ENCODE measurements around the gene PPP1R2B.
"Not testable (repeated sequence)": the region's sequence is repeated elsewhere in the genome, so short reads cannot be mapped to it uniquely, and the experiment has no call there.

The PPP1R2B gene

DNA sequence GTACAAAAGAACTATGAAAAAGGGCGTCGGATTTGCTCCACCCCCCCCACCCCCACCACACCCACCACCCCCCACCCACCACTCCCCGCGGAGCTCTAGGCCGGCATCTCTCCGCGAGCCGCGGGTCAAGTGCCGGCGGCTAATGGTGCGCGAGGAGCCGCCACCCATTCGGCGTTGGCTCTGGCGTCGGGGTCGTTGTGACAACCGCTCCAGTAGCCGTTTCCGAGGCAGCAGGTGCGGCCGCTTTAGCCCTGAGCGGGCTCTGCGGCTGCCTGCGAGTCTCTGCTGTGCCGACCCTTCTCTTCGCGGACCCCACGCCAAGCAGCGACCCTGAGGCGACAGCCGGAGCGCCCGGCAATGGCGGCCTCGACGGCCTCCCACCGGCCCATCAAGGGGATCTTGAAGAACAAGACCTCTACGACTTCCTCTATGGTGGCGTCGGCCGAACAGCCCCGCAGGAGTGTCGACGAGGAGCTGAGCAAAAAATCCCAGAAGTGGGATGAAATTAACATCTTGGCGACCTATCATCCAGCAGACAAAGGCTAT is at the start of gene PPP1R2B:
TSS of gene PPP1R2B (plus strand) at position 90 of the 546 bp plus-strand sequence. CDS start at position 358, 268 bp downstream.
- DNase-seq = no peak

DNA sequence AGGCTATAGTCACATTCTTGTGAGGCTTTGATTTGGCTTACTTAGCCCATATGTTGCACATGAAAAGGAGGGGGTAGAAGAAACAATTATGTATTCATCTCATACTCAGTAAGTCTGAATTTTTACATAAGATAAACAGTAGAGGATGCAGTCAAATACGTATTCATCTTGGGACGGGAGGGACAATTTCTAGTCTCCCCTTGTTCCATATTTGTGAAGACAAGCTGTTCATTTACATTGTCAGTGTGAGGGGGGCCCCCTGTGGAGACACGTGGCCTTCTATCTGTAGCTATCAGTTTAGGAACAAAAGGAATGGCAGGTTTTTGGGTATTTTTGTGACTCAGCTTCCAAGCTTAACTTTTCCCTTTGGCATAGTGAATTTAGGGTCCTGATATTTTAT is 49.2 kb upstream of the PPP1R2B start:
- no peak for DNase-seq

DNA sequence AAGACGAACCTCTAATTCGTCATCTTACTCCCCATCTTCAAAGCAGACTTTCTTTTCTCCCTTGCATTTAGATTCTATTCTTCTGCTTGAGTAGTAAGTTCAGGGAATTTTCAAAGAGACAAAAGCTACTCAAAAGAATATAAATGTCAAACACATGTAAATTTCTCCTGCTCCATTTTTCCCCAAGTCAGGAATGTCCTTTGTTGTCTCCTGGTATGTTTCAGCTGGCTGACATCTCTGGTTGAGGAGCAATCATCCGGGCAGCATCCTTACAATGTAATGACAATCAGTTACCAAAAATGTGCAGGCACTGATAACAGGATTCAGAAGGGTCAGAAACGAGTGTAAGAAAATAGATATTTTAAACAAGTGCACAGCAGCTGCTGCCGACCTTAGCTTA is 47.6 kb upstream of the PPP1R2B start:
- no peak for DNase-seq

DNA sequence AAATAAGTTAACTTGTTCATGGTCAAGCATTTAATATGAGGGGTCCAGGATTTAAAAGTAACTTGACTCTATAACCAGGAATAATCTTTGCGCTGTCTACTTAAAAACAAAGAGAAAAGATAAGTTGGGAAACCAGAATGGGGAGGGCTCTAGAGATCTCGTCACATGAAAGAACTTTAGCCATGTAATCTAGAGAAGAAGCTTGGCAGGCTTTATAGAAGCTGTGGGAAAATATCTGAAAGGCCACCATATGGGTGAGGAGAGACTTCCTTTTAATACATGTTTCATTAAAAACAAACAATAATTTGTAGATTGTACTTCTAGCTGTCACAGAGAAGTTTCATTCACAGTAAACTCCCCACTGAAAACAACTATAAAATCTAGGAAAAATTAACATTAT is 46.7 kb upstream of the PPP1R2B start:
- no peak for DNase-seq

DNA sequence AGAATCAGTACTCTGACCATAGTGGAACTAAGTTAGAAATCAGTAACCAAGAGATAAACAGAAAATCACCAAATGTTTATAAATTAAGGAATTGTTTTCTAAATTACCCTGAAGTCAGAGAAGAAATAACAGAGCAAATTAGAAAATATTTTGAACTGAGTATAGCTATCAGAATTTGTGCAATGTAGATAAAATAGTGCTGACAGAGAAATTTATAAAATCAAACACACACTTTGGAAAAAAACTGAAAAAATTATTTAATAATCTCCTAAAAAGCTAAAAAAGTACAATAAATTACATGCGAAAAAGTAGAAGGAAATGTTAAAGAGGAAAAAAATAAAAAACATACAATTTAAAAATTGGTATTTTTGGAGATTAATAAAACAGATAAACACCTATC is 37.1 kb upstream of the PPP1R2B start:
- DNase-seq = no peak

DNA sequence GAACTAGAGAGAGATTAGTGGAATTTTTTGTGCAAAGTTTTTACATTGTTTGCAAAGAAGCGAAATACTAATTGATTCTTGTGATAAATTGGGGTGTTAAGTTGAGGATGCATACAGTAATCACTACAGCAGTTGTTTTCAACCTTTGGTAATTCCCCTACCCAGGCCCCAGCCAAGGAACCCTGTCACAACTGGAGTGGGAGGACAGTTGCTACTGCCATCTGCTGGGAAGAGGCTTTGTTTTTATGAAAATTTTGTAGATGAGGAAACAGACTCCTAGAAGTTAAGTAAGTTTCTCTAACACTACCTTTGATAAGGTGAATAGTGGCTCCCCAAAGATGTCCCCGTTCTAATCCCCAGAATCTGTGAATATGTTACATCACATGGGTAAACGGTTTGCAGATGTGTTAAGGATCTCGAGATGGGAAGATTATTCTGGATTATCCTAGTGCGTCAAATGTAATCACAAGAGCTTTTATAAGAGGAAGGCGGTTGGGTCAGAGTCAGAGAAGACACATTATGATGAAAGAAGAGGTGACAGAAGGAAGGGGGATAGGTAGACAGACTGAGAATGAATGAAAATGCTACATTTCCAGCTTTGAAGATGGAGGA is 34.0 kb upstream of the PPP1R2B start:
- no peak for DNase-seq

DNA sequence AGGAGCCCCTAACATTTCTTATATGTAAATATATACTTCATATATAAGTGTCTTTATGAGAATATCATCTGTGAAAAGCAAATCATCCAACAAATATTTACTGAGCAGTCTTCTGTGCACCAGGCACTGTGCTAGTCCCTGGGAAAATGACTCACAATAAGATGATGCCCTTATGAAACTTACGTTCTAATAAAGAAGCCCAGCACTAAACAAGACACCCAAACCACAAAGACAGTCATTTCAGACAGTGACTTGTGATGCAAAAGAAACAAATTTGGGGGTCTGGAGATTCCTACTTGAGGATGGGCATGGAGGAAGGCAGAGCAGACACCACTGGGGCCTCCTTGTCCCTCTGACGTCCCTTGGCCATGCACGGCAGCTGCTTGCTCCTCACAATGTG is 30.6 kb upstream of the PPP1R2B start:
- DNase-seq = no peak

DNA sequence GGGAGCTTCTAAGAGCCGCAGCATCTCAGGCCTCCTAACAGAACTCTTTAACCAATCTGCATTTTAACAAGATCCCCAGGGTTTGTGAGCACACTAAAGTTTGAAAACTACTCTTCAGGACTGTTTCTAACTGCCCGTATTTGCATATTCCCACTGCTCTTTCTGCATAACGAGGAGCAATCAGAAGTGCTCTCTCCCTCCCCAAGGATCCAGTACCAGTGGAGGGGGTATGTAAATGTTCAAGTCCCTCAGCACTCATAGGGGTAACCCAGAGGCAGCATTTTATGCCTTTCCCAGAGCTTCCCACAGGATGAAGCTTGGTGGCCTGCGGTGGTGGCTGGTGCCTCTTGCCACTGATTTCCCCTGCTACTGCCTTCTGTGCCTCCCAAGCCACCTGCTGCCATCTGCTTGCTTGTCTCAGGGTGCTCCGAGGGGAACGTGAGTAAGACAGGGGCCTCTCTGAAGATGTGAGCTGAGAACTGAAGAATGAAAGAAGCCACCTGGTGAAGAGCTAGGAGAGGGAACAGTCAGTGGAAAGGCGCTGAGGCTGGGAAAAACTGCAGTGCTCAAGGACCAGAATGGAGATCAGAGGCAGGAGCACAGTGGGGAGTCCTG is 30.0 kb upstream of the PPP1R2B start:
- DNase-seq = no peak

DNA sequence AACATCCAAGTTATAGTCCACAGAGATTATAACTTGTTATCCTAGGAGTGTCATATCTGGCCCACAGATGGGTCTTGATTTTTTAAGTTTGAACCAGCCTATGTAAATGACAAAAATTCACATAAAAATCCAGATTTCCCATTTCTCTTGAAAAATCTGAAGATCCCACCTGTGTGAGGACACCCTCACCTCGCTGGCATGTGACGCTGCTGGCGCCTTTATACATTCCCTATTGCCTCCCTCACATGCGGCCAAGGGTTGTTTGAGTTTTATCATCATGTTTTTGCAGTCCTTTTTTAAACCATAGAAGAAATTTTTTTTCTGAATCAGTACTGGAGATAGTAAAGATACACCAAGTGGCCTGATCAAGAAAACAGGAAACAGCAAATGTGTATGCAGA is 25.9 kb upstream of the PPP1R2B start:
- DNase-seq = no peak

DNA sequence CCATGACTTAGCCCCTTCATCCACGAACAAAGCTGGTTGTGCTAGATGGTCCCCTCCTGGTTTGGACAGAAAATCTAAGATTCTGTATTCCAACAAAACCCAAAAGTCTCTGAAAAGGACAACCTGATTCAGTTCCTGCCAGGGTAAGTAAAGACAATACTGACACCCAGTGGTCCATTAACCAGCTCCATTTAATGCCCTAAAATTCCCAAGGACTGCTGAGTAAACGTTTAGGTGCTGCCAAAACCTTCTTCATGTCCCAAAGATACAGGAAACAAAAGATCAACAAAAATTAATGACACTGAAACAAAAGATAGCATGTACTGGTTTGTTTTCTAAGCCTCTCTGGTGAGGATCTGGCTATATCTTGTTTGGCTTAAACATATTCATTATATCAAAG is 25.3 kb upstream of the PPP1R2B start:
- DNase-seq = no peak

DNA sequence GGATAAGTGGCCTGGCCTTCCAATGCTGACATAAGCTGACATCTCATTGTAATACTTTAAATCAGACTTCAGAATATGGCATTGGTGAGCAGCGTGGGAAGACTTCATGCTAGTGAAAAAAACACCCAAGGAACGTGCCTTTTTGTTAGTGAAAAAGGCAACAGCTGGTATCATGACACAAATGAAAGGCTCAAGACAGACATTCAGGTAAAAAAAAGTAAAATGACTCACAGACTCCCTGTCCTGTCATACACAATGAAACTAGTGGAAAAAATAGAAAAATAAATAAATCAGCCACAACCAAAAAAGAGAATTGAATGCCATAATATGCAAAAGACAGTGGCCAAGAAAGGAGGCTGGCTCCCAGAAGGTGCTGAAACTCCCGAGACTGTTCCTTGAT is 24.4 kb upstream of the PPP1R2B start:
- DNase-seq = no peak

DNA sequence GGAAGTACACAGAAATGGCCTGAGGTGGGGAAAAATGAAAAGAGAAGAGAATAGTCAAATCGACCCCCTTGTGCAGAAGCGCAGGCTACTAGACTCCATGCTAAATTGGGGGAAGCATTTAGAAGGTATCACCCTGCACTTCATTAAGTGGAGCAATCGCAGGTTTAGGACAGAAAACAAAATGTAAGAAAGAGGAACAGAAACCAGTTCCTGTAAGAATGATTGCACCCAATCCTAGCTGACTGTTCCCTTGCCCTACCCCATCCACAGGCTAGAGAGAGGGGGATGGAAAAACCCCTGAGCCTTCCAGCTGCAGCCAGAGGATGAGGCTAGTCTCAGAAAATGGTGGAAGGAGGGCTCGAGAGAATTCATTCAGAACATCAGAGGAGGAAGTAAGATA is 23.9 kb upstream of the PPP1R2B start:
- DNase-seq = no peak

DNA sequence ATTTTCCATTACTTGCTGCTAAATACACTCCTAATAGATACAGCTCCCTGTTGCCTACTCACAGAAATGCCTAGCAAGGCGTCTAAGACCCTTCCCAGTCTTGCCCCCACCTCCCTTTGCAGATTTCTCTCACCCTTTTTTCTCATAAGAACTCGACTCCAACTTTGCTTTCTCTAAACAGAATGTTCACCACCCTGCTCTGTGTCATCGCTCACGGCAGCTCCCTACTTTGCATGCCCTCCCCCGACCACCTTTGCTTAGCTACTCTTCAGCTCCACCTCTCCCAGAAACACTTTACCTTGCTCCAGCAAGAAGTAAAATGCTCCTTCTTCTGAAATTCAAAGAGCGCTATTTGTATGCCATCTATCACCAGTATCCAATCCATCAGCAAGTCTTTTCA is 15.2 kb upstream of the PPP1R2B start:
- DNase-seq = no peak

DNA sequence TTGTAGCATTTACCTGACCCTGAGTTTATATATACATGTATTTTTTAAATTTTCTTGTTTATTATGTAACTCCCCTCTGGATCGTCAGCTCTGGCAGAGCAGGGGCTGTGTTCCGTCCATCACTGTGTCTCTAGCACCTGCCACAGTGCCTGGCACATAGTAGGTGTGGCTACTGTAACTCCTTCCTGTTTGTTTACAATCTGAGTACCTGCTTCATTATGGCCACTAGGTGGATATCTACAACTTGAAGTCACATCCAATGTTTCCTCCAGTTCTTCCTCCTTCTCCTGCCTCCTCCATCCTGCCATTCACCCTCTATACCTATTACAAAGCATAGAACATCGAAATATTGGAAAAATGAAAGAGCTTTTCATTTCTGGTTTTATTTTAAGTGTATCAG is 14.2 kb upstream of the PPP1R2B start:
- DNase-seq = no peak

DNA sequence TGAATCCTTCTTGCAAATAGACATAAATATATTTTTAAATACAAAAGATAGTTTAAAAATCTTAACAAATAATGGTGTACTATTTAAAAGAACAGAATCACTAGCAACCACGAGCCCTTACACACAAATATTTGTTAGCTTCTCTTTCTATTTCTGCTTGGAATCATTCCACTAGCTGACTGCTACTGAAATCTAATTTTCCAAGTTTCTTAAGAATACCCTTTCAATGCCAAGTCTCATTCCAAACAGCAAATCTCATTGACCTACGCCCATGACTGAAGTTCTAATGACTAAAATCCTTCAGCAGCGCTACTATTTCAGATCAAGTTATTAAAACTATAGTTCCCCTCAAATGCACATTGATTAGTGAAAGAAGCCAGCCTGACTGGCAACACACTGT is 13.2 kb upstream of the PPP1R2B start:
- DNase-seq = no peak

DNA sequence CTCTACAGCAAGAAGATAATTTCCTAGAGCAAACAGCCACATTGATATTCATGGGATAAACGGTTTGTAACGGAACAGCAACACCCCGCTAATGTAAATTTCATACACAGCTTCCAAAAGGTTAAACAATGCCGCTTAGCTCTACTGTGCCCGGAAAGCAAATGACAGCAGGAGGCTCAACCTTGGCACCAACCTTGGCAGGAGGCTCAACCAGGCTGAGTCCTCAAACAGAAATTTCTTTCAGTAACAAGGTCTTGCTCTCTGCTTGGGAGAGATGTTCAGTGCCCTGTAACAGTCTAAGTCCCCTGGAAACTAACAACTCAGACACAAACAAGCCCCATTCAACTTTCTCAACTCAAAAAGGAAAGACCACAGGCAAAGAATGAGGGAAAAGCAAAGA is 11.1 kb upstream of the PPP1R2B start:
- no peak for DNase-seq

DNA sequence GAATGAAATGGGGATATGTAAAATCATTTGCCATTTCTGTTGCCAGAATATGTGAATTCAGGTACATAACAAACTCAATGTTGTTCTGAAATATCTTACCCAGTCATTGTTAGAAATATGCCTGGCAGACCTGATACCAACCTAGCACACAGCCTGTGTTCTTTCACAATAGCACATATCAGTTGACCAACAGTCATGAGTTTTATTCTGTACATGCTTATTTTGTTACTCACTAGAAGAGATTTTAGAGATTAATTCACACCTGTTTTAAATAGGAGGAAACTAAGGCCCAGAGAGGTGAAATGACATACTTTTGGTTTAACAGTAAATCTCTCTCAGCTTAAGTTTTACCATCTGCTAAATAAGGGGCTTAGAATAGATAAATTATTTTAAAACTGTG is 8.4 kb upstream of the PPP1R2B start:
- DNase-seq = no peak

DNA sequence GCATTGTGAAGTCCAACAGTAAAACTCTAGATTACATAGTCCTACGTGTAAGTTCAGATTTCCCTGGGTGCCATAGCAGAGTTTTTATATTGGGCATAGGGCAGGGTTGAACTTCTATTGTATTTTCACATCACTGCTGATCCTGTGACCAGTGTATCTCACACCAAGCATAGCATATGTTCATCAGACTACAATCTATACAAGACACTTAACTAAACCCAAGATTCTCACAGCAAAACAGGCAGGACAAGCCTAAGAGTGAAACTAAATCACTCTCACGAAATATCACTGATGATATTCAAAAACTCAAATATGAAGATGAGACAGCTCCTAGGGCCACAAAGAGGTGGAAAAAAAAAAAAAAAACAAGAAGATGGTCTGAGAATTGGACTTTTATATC is 3.2 kb upstream of the PPP1R2B start:
- DNase-seq = no peak

DNA sequence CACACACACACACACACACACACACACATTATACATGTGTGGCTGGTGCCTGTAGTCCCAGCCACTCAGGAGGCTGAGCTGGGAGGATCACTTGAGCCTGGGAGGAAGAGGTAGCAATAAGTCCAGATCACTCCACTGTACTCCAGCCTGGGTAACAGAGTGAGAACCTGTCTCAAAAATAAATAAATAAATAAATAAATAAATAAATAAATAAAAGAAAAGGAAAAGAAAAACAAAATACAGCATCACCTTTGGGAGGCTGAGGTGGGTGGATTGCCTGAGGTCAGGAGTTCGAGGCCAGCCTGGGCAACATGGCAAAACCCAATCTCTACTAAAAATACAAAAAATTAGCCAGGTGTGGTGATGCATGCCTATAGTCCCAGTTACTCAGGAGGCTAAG is 1.6 kb upstream of the PPP1R2B start:
- DNase-seq = not testable (repeated sequence)

DNA sequence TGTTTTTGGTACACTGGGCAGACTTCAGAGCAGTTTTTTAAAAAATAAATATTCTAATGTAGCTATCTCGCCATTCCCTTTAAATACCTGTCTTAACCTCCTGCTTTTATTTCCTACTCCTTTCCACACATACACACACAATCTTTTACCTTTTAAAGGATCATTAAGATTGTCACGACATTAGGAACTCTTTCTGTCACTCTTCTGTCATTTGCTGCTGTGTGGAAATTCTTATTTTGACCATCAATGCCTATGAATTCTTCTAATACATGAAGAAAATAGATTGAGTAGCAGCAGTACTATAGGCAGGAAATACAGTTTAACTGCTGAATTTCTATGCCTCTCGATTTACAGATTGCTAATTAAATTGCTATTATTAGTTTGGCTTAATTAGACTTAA is 1.8 kb downstream of the PPP1R2B start:
- DNase-seq = no peak

DNA sequence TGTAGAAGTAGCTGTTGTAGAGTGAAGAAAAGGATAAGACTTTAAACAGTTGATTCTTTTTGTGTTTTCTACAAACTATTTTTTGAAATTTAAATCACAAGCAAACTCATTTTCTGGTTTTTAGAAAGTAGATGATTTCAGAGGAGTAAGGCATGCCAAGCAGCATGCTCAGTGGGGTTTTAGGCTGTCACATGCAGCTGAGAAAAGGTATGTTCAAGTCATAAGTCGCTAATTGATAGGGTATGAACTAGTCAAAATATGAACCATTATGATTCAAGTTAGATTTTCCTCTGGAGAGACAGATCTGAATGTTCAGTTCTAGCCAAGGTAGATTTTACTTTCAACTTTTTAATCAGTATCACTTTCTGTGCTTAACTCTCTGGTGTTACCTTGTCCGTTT is 3.0 kb downstream of the PPP1R2B start:
- DNase-seq = not testable (repeated sequence)

DNA sequence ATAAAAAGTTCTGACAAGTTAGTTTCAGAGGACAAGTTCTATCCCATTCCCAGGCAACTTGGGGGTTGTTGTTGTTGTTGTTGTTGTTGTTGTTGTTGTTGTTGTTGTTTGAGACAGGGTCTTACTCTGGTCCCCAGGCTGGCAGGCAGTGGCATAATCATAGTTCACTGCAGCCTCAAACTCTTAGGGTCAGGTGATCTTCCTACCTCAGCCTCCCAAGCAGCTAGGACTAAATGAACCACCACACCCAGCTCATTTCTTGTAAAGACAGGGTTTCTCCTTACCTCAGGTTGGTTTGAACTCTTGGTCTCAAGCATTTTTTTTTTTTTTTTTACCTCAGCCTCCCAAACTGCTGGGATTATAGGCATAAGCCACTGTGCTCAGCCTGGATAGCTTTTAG is 15.3 kb downstream of the PPP1R2B start:
- no peak for DNase-seq

DNA sequence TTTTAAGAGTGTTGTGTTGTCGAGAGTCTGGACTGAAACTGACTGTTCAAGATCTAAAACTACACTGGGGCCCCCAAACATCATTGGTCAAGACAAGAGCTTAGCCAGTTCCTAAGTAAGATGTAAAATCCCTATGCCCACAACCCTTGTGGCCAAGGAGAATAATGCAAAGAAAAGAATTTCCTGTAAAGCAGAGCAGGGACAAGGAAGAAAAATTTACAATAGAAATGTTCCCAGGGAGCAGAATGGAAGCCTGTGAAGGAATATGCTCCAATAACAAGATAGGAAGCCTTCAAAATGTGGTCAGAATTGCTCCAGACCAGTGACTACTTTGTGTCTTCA is 20.4 kb downstream of the PPP1R2B start:
- no peak for DNase-seq

DNA sequence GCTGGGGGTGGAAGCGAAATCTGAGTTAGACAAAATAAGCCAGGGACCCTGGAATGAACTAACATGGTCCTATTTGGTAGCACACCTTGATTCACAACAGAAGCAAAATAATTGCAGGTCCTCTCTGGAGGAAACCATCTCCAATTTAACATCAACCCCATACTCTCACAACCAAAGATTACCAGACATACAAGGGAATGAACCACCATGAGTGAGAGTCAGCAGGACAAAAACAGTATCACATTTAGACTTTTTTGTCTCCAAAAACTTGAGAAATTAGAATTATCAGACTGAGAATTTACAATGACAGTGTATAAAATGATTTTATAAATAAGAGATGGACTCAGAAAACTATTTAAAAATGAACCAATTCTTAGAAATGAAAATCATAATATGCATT is 21.1 kb downstream of the PPP1R2B start:
- DNase-seq = no peak

DNA sequence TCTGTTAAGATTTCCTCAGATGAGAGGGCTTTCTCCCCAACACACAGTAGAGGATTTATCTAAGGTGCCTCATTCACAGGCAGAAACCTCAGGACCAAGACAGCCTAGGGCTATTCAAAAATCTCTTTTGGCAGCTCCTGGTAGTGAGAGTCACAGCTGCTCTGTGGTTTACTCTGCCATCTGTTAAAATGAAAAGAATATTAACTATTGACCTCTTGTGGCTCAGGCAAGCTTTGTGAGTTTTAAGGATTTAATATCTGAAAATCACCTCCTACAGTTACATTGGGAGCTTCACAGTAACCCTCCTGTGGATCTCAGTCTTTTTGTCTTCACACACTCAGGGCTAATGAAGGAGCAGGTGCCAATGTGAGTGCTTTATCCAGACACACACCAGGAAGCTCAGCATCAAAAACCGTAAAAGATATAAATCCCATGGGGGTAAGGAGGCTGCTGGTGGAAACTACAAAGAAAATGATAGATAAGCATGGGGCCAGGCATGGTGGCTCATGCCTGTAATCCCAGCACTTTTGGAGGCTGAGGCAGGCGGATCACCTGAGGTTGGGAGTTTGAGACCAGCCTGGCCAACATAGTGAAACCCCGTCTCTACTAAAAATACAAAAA is 29.7 kb downstream of the PPP1R2B start:
- no peak for DNase-seq

All from 8988T (cell line).